ENCODE data around the gene PKP2. TPM values are rescaled to one million over a fixed set of nuclear protein-coding genes. Genes with fewer than 3 reads are reported as not detected.
"Not testable (repeated sequence)": the region's sequence is repeated elsewhere in the genome, so short reads cannot be mapped to it uniquely, and the experiment has no call there.

The PKP2 gene
- total RNA-seq, 2 donors from 2014 or later, result 28.0 to 35.2 TPM

- intact Hi-C loops (cut with DNase I), result no loop called here
- WGBS, result 3% methylated on average over 28 of the region's 28 CpGs
- no peaks in the 10 kb centered on the region for H3K36me3 ChIP-seq
- H3K9me3 ChIP-seq, result no peaks in the 10 kb centered on the region
- peak overlapping the region; percentile 86 to 88 for H3K27ac ChIP-seq
- no peaks in the 10 kb centered on the region for H3K27me3 ChIP-seq (replicated peaks; ENCODE audit: insufficient read depth)
- TF ChIP-seq CTCF (IDR thresholded peaks at IDR 0.05) (peak in 2 of 4 experiments; percentile 25 to 56), POLR2A (IDR thresholded peaks at IDR 0.05) (no peak)
- no peak for DNase-seq (ENCODE audit: low spot score)
- H3K4me3 ChIP-seq, result peak overlapping the region; percentile 80 to 84
- H3K4me1 ChIP-seq (replicated peaks), result no peaks in the 10 kb centered on the region
Measured at GRCh38 chr12:32895688-32896431, 717 bp downstream of the PKP2 start.

- 42% methylated on average over 2 of the region's 2 CpGs for WGBS
- Histone ChIP-seq H3K27ac (no peak overlapping the region), H3K36me3 (no peaks in the 10 kb centered on the region), H3K9me3 (no peaks in the 10 kb centered on the region), H3K27me3 (replicated peaks; ENCODE audit: insufficient read depth) (no peaks in the 10 kb centered on the region), H3K4me3 (peak overlapping the region in 1 of 2 donors; percentile 84), H3K4me1 (replicated peaks) (no peaks in the 10 kb centered on the region)
- no peak for TF ChIP-seq POLR2A (IDR thresholded peaks at IDR 0.05)
- no peak for TF ChIP-seq CTCF (IDR thresholded peaks at IDR 0.05)
- no peak for TF ChIP-seq POLR2AphosphoS5 (IDR thresholded peaks at IDR 0.05)
- no peak for DNase-seq (ENCODE audit: low spot score)
- intact Hi-C loops (cut with DNase I), result no loop called here
Measured at GRCh38 chr12:32894566-32894965, 2.0 kb downstream of the PKP2 start.

GRCh38 chr12:32893458-32893857 lies 3.1 kb downstream of the PKP2 start:
- peak overlapping the region; percentile 11 to 26 for H3K27ac ChIP-seq
- no peak for TF ChIP-seq POLR2A (IDR thresholded peaks at IDR 0.05)
- TF ChIP-seq CTCF (IDR thresholded peaks at IDR 0.05), result no peak
- no peak for TF ChIP-seq POLR2AphosphoS5 (IDR thresholded peaks at IDR 0.05)
- H3K27me3 ChIP-seq (replicated peaks; ENCODE audit: insufficient read depth), result no peaks in the 10 kb centered on the region
- 18% methylated on average over 2 of the region's 2 CpGs for WGBS
- intact Hi-C loops (cut with DNase I), result no loop called here
- H3K9me3 ChIP-seq, result no peaks in the 10 kb centered on the region
- no peaks in the 10 kb centered on the region for H3K36me3 ChIP-seq
- DNase-seq (ENCODE audit: low spot score), result no peak
- no peak overlapping the region for H3K4me3 ChIP-seq
- no peaks in the 10 kb centered on the region for H3K4me1 ChIP-seq (replicated peaks)

- WGBS, result 19% methylated on average over 2 of the region's 2 CpGs
- H3K27me3 ChIP-seq (replicated peaks; ENCODE audit: insufficient read depth), result no peaks in the 10 kb centered on the region
- H3K4me1 ChIP-seq (replicated peaks), result no peaks in the 10 kb centered on the region
- no peaks in the 10 kb centered on the region for H3K9me3 ChIP-seq
- H3K4me3 ChIP-seq, result no peak overlapping the region
- TF ChIP-seq POLR2A (IDR thresholded peaks at IDR 0.05) (no peak), CTCF (IDR thresholded peaks at IDR 0.05) (no peak), POLR2AphosphoS5 (IDR thresholded peaks at IDR 0.05) (no peak)
- intact Hi-C loops (cut with DNase I), result no loop called here
- H3K36me3 ChIP-seq, result no peaks in the 10 kb centered on the region
- no peak for DNase-seq (ENCODE audit: low spot score)
- peak overlapping the region; percentile 11 to 26 for H3K27ac ChIP-seq
Measured at GRCh38 chr12:32893043-32893442, 3.5 kb downstream of the PKP2 start.

GRCh38 chr12:32892369-32892768 lies 4.2 kb downstream of the PKP2 start:
- intact Hi-C loops (cut with DNase I); H3K27ac ChIP-seq; H3K4me3 ChIP-seq; DNase-seq (ENCODE audit: low spot score); H3K4me1 ChIP-seq (replicated peaks); H3K27me3 ChIP-seq (replicated peaks; ENCODE audit: insufficient read depth); H3K9me3 ChIP-seq; H3K36me3 ChIP-seq: not testable (repeated sequence)
- WGBS, result 73% methylated on average over 3 of the region's 3 CpGs

Measured in prostate gland (tissue), 2 donors.